Measurements from ENCODE around the gene OR4F15. TPM values are rescaled to one million over a fixed set of nuclear protein-coding genes. Genes with fewer than 3 reads are reported as not detected.

Gene OR4F15, protein sequence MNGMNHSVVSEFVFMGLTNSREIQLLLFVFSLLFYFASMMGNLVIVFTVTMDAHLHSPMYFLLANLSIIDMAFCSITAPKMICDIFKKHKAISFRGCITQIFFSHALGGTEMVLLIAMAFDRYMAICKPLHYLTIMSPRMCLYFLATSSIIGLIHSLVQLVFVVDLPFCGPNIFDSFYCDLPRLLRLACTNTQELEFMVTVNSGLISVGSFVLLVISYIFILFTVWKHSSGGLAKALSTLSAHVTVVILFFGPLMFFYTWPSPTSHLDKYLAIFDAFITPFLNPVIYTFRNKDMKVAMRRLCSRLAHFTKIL
- not detected in 2 replicates for total RNA-seq

DNA sequence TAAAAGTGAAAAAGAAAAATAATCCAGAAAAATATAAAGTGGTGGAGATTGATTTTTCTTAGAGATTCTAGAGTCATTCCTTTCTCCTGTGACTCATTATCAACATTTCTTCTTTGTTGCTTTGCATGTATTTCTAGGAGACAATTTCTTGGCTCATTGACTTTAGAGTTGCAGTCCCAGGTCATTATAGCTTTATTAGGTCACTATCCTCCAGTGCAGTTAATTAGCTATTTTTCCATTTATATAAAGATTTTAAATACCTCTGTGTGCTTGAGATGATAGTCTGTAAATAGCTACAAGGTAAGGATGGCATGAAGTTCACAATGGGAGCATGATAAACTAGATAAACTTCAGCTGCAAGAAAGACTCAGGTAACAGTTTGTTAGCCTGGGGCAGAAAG, at the start of gene OR4F15:
Gene OR4F15, plus strand, starts transcription at position 301 of the 400 bp plus-strand sequence. CDS start 5,985 bp downstream, outside the sequence.

DNA sequence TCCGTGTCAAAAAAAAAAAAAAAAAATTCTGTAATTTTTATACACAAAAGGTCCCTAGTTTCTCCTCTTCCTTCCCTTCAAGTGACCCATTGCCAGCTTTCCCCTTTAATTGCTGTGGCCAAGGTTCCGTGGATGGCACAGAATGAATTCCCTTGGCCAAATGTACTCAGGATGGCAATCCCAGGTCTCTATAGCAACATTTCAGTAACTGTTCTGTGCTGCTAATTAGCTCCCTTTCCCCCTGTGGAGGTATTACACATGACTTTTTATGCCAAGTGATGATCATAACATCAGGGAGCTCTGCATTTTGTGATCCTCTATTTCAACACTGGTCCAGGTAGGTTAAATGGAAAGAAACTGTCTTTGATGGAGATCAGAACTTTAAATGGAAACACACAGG, 8.8 kb upstream of the OR4F15 start, which contains the start of gene OR4F6:
Gene OR4F6, plus strand, starts transcription at position 301 of the 400 bp plus-strand sequence. CDS start 2,211 bp downstream, outside the sequence.

Small RNA genes lying within 50 kb of the gene (small RNA-seq; reads per million reads assigned to genes)
- not detected for gene RN7SL209P

Other genes starting within 250 kb of the OR4F15 start
- 25.0 and 28.7 TPM in 2 replicates for gene TM2D3, start 159.8 kb upstream of the OR4F15 start, total RNA-seq
- 7.8 and 9.2 TPM in 2 replicates for gene TARS3, start 87.7 kb upstream of the OR4F15 start, total RNA-seq
- gene OR4F6, start 8.7 kb upstream of the OR4F15 start, total RNA-seq = not detected in 2 replicates

All from subcutaneous preadipocyte (primary cell).